Fibroblast of the aortic adventitia (primary cell): ENCODE results near the gene ZNF304. TPM values are rescaled to one million over a fixed set of nuclear protein-coding genes. Genes with fewer than 3 reads are reported as not detected.

Experiments used
- DNase-seq: peaks from one replicate; pipeline ENCODE4 v3.0.0-alpha.2; 2010; ENCODE audit warnings: low read depth
- H3K4me3 ChIP-seq: 2 replicates; pipeline ENCODE4 v1.5.1; 2011; ENCODE audit warnings: low read depth, mild to moderate bottlenecking, control low read depth, low read length, moderate library complexity
- total RNA-seq: library from RNA; depleted of rRNA; stranded (reverse); fragments of >200 nt; gene quantifications from 2 replicates; pipeline ENCODE4 v1.2.3, GENCODE V29; 2012; ENCODE audit warnings: low replicate concordance
- TF ChIP-seq, protein P1 (sequence below): IDR thresholded peaks from 2 replicates; pipeline ENCODE4 v1.5.1; 2011; ENCODE audit warnings: mild to moderate bottlenecking, low read length, control low read depth, inconsistent platforms; ENCODE audit not compliant: insufficient read depth

ZNF304 gene
- 8.7 and 9.7 TPM in 2 replicates for total RNA-seq

DNA sequence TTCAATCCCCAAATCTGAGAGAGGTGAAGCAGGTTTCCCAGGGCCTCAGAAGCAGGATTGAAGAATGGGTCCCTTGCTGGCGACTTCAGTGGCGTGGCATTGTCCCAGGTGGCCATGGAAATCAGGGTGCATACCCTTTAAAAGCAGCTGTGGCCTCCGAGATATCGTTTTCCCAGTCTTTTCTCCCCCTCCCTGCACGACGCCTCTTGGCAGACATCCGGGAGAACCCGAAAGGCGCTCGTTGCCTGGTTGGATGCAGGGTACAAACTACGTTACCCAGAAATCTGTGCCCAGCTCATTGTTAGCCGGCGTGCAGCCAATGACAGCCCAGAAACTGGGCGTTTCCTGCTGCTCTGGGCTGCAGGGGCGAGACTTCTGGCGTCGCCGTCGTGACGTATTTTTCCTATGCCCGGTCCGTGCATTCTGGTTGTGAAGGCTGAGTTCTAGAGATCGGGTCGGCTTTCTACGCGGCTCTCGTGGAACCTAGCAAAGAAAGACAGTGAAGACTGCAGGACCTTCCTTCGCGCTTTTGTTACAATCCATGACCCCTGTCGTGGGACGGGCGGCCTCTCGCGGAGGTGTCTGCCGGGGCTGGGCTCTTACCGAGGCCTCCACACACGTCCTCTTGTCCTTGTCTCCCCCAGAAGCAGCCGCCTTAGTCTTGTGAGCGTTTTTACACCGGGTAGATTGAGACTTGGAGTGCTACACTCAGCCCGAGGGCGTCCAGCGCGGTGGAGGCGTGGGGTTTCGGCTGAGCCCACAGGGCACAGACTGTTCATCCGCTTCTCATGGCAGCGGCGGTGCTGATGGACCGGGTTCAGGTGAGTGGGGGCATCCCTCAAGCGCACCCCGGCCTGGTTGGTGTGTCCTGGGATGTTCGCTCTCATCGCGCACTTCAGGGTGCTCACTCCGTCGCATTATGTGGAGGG lies at the start of gene ZNF304:
TSS of gene ZNF304 (plus strand) at position 395 of the 929 bp plus-strand sequence. CDS start at position 789, 394 bp downstream.
- DNase-seq: peak; percentile 95
- peak within 1 kb of the TSS; percentile 100 for H3K4me3 ChIP-seq
- TF ChIP-seq, protein P1, sequence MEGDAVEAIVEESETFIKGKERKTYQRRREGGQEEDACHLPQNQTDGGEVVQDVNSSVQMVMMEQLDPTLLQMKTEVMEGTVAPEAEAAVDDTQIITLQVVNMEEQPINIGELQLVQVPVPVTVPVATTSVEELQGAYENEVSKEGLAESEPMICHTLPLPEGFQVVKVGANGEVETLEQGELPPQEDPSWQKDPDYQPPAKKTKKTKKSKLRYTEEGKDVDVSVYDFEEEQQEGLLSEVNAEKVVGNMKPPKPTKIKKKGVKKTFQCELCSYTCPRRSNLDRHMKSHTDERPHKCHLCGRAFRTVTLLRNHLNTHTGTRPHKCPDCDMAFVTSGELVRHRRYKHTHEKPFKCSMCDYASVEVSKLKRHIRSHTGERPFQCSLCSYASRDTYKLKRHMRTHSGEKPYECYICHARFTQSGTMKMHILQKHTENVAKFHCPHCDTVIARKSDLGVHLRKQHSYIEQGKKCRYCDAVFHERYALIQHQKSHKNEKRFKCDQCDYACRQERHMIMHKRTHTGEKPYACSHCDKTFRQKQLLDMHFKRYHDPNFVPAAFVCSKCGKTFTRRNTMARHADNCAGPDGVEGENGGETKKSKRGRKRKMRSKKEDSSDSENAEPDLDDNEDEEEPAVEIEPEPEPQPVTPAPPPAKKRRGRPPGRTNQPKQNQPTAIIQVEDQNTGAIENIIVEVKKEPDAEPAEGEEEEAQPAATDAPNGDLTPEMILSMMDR: no peak

GRCh38 chr19:57302020-57302465 lies 49.0 kb upstream of the ZNF304 start:
- H3K4me3 ChIP-seq: no peak overlapping the region
- TF ChIP-seq, protein P1: no peak
- peak; percentile 98 for DNase-seq

GRCh38 chr19:57302727-57303401 lies 48.2 kb upstream of the ZNF304 start:
- TF ChIP-seq, protein P1: no peak
- H3K4me3 ChIP-seq: no peak overlapping the region
- no peak for DNase-seq

GRCh38 chr19:57305056-57305455 lies 46.0 kb upstream of the ZNF304 start:
- no peak overlapping the region for H3K4me3 ChIP-seq
- TF ChIP-seq, protein P1: no peak
- no peak for DNase-seq

DNA sequence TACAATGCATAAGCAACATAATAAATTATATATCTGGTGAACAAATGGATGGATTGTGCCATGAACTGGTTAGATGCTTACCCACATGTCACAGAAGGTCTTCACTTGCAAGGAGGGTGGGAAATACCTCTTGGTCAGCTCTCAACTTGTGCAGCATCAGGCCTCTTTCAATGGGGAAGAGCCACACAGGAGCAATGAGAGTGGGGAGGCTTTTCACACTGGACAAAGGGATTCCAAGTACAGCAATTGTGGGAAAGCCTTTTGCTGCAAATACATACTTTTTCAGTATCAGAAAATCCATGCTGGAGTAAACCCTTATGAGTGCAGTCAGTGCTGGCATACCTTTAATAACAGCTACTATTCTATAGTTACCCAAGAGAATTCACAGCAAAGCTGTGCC lies 42.6 kb upstream of the ZNF304 start:
- no peak overlapping the region for H3K4me3 ChIP-seq
- no peak for DNase-seq
- TF ChIP-seq, protein P1: no peak

DNA sequence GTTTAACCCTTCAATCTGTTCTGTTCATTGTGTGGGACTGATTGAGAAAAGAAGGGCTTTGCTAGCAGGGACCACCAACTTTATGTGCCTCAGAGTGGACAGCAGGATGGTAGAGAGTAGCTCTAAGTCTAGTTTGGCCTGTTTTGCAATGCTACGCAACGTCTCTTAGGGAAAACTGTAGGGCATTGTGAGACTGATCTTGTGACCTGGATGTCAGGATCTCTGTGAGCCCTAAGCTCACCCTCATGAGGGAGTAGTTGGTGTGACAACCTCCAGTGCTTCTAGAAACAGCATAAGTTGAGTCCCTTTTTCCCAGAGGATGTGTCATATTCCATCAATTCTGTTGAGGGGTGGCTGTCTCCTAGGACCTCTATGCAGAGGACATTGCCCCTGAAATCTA lies 40.3 kb upstream of the ZNF304 start:
- TF ChIP-seq, protein P1: no peak
- no peak overlapping the region for H3K4me3 ChIP-seq
- DNase-seq: no peak
